GM12878 (cell line): ENCODE results near the gene SARM1. TPM values are rescaled to one million over a fixed set of nuclear protein-coding genes. Genes with fewer than 3 reads are reported as not detected.

ENCODE experiments used
- ATAC-seq: fragments of 200-7000 bp; cut with Tn5 transposase; 3 replicates; pipeline ENCODE4 v1.9.1; 2020; ENCODE audit warnings: mild to moderate bottlenecking, moderate library complexity
- BruUV-seq: library from RNA; stranded (reverse); fragments of 400-500 nt; replicated peaks from 2 replicates; lab custom pipeline; 2021; lab: Mats Ljungman, UMichigan
- CTCF ChIA-PET: fragments of 300-600 bp; sonication (Branson Sonifier 250); formaldehyde crosslinking; extraction: SDS; loops from one replicate; lab custom pipeline; 2021; ENCODE audit warnings: inconsistent platforms; lab: Yijun Ruan, JAX
- POLR2A ChIA-PET: fragments of 350-600 bp; formaldehyde crosslinking; extraction: SDS; loops from one replicate; lab custom pipeline; 2021; ENCODE audit warnings: inconsistent platforms; lab: Charles Lee
- RAD21 ChIA-PET: fragments of 300-600 bp; sonication (Branson Sonifier 250); formaldehyde crosslinking; loops from one replicate; lab custom pipeline; 2023; ENCODE audit warnings: antibody characterized with exemption; ENCODE audit not compliant: unreplicated experiment; lab: Charles Lee
- SMC1A ChIA-PET: fragments of 300-600 bp; sonication (Branson Sonifier 250); formaldehyde crosslinking; loops from one replicate; lab custom pipeline; 2023; ENCODE audit not compliant: unreplicated experiment, uncharacterized antibody; lab: Charles Lee
- DNase-seq: peaks from one replicate; pipeline ENCODE4 v3.0.0-alpha.2; 2011; ENCODE audit warnings: low read depth, low spot score
- FAIRE-seq: peaks from 3 replicates; lab custom pipeline; 2011; peaks lifted over from hg19 to GRCh38; lab: Jason Lieb, UNC
- H2AFZ ChIP-seq: 2 replicates; pipeline ENCODE4 v1.6.0; 2011; ENCODE audit warnings: low read depth, low read length, control low read depth; ENCODE audit not compliant: control insufficient read depth
- H3K27ac ChIP-seq: 2 replicates; pipeline ENCODE4 v1.5.1; 2011; ENCODE audit warnings: control low read depth; ENCODE audit not compliant: control insufficient read depth, insufficient read depth
- H3K27me3 ChIP-seq, 2 experiments: replicated peaks in 1 of 2; 2 replicates each; pipeline versions ENCODE4 v1.6.0 to v1.6.1; 2011; ENCODE audit warnings: low read length in 1 of 2; ENCODE audit not compliant: control insufficient read depth in 2 of 2, insufficient read depth in 2 of 2
- H3K36me3 ChIP-seq, 2 experiments: 2 replicates each; pipeline ENCODE4 v1.5.1; 2011; ENCODE audit warnings: low read length in 1 of 2; ENCODE audit not compliant: control insufficient read depth in 2 of 2, insufficient read depth in 2 of 2
- H3K4me1 ChIP-seq: 2 replicates; pipeline ENCODE4 v1.6.1; 2011; ENCODE audit warnings: mild to moderate bottlenecking, low read length, moderate library complexity, mixed read lengths; ENCODE audit not compliant: control insufficient read depth, insufficient read depth
- H3K4me2 ChIP-seq: 2 replicates; pipeline ENCODE4 v1.6.0; 2011; ENCODE audit warnings: control low read depth; ENCODE audit not compliant: control insufficient read depth, insufficient read depth
- H3K4me3 ChIP-seq: fragments of 200-600 bp; sonication (generic); 2 replicates; pipeline ENCODE4 v1.5.1; 2016
- H3K79me2 ChIP-seq: 2 replicates; pipeline ENCODE4 v1.6.0; 2011; ENCODE audit warnings: low read length; ENCODE audit not compliant: control insufficient read depth, insufficient read depth
- H3K9ac ChIP-seq: 2 replicates; pipeline ENCODE4 v1.8.0; 2011; ENCODE audit warnings: low read length, control low read depth, mixed read lengths; ENCODE audit not compliant: control insufficient read depth, insufficient read depth
- H3K9me3 ChIP-seq: replicated peaks from 3 replicates; pipeline ENCODE4 v1.5.1; 2011; ENCODE audit warnings: mild to moderate bottlenecking, low read length; ENCODE audit not compliant: control insufficient read depth, insufficient read depth
- H4K20me1 ChIP-seq: 2 replicates; pipeline ENCODE4 v1.6.0; 2011; ENCODE audit not compliant: control insufficient read depth, insufficient read depth
- ATF7 ChIP-seq: fragments of 450-650 bp; IDR thresholded peaks from 2 replicates; pipeline ENCODE4 v1.6.1; 2016; ENCODE audit warnings: low read depth, mild to moderate bottlenecking
- CBFB ChIP-seq: IDR thresholded peaks from 2 replicates; pipeline ENCODE4 v1.6.1; 2016; ENCODE audit warnings: antibody characterized with exemption, low read depth
- CBX5 ChIP-seq: sonication (generic); IDR thresholded peaks from 2 replicates; pipeline ENCODE4 v1.6.1; 2016; ENCODE audit warnings: low read depth, moderate library complexity, mild to moderate bottlenecking, inconsistent platforms
- HCFC1 ChIP-seq: fragments of 150-350 bp; IDR thresholded peaks from 2 replicates; pipeline ENCODE4 v1.6.1; 2014; ENCODE audit warnings: low read length
- LARP7 ChIP-seq: fragments of 450-650 bp; IDR thresholded peaks from 2 replicates; pipeline ENCODE4 v1.6.1; 2017; ENCODE audit warnings: mild to moderate bottlenecking
- MEF2B ChIP-seq: fragments of 450-650 bp; IDR thresholded peaks from 2 replicates; pipeline ENCODE4 v1.6.1; 2018; ENCODE audit warnings: mild to moderate bottlenecking, moderate library complexity; ENCODE audit not compliant: partially characterized antibody, poor library complexity, severe bottlenecking
- POLR2A ChIP-seq: IDR thresholded peaks from 2 replicates; pipeline ENCODE4 v1.6.1; 2011; ENCODE audit warnings: low read depth, mild to moderate bottlenecking, low read length
- POLR2AphosphoS2 ChIP-seq: IDR thresholded peaks from 2 replicates; pipeline ENCODE4 v1.6.1; 2011; ENCODE audit warnings: low read depth, mild to moderate bottlenecking, low read length, improper control_type of control experiment, moderate library complexity
- RELA ChIP-seq: fragments of 450-650 bp; IDR thresholded peaks from 2 replicates; pipeline ENCODE4 v1.8.0; 2014; ENCODE audit warnings: borderline replicate concordance; ENCODE audit not compliant: partially characterized antibody
- RUNX3 ChIP-seq: IDR thresholded peaks from 2 replicates; pipeline ENCODE4 v1.6.1; 2012; ENCODE audit warnings: low read length, inconsistent platforms
- STAT1 ChIP-seq: fragments of 450-650 bp; conservative IDR thresholded peaks from 2 replicates; pipeline ENCODE4 v1.6.1; 2014; ENCODE audit warnings: antibody characterized with exemption, mild to moderate bottlenecking
- SUZ12 ChIP-seq: fragments of 200-600 bp; sonication (generic); IDR thresholded peaks from one replicate; pipeline ENCODE4 v1.6.1; 2018; ENCODE audit warnings: antibody characterized with exemption, mild to moderate bottlenecking; ENCODE audit not compliant: unreplicated experiment
- WGBS: methylation state at CpG from one replicate; pipeline ENCODE4 v1.1.6; 2016; ENCODE audit warnings: low lambda C conversion rate; ENCODE audit not compliant: insufficient replicate concordance, insufficient coverage; ENCODE audit errors: missing lambda C conversion rate; 5-methylcytosine and 5-hydroxymethylcytosine counted together
- in situ Hi-C: fragments of 300-500 bp; cut with MboI; formaldehyde crosslinking; loops from 9 replicates; pipeline ENCODE4 v1.14.3; 2018; ENCODE audit warnings: mixed read lengths
- intact Hi-C: fragments of 100-400 bp; cut with micrococcal nuclease; formaldehyde crosslinking; loops from one replicate; pipeline ENCODE4 v1.14.2; 2022; ENCODE audit not compliant: unreplicated experiment
- polyA plus RNA-seq, 11 experiments: library from polyadenylated mRNA; depleted of rRNA in 4 of 11; unstranded in 6 of 11; stranded (reverse) in 5 of 11; fragments of >200 nt; fragmentation: Nextera tagmentation in 4 of 11; fragmentation: Illumina TruSeq in 1 of 11; extraction: Ambion mirVana in 4 of 11; extraction: Trizol in 1 of 11; gene quantifications; 1 replicate in 1 of 11; 2 replicates in 10 of 11; pipeline versions ENCODE4 v1.2.1 to v1.2.3, GENCODE V29; 2011 to 2016; ENCODE audit warnings: inconsistent platforms in 2 of 11, missing spikeins in 2 of 11, low read depth in 1 of 11
- total RNA-seq, 4 experiments: library from RNA; depleted of rRNA in 3 of 4; stranded (reverse); fragments of >200 nt in 3 of 4; fragmentation: Illumina TruSeq in 1 of 4; extraction: Trizol in 1 of 4; gene quantifications; 2 replicates each; pipeline versions ENCODE4 v1.2.1 to v1.2.3, GENCODE V29; 2013 to 2021
- TF ChIP-seq, protein P1 (sequence below): fragments of 450-650 bp; IDR thresholded peaks from 2 replicates; pipeline ENCODE4 v1.6.1; 2017; ENCODE audit warnings: antibody characterized with exemption, mild to moderate bottlenecking, moderate library complexity
- TF ChIP-seq, protein P2 (sequence below): IDR thresholded peaks from 2 replicates; pipeline ENCODE4 v1.6.1; 2012; ENCODE audit warnings: low read depth, low read length, improper control_type of control experiment

SARM1 gene
- total and polyA plus RNA-seq, 10 of the 15 experiments (the other 5 are each of a cell fraction or from before 2014, with no cell fraction given): 0.56 to 25.3 (median 11.9) TPM

DNA sequence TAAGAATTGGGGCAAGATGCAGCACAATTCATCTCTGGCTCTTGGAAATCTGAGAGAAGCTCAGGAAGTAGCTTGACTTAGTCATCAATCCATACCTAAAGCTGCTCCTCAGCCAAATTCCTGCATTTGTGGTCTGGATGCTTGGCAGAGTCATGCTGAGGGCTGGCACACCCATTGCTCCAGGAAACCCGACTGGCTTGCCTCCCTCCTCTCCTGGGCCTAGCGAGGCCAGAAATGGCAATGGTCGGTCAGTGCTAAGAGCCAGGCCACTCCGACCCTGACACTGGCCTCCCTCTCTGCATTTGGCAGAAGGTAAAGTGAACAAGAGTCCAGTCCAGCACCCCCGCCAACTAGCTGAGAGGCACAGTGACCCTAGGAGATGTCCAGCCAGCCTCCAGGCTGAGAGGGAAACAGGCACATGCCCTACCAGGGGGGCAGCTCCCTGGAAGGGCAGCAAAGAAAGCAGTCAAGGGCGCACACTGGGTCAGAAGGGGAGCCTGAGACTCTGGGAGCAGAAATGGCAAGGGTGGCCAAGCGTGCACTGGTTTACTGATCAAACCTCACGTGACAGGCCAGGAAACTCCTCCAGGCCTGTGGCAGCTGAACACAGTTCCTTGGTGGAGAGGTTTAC lies 24.1 kb upstream of the SARM1 start:
- Histone ChIP-seq H4K20me1 (no peaks in the 10 kb centered on the region), H3K4me1 (no peaks in the 10 kb centered on the region), H2AFZ (no peak overlapping the region), H3K36me3 (peaks cover 18 to 26% of the 10 kb centered on the region in 2 experiments), H3K27me3 (no peaks in the 10 kb centered on the region), H3K9ac (no peak overlapping the region), H3K27ac (no peak overlapping the region), H3K4me2 (no peak overlapping the region), H3K9me3 (no peaks in the 10 kb centered on the region), H3K4me3 (no peak overlapping the region)
- ChIA-PET CTCF (interaction anchor here (0.7 to 1.2 kb wide), 2 partner anchors 12 to 198 kb away, joined by 3 to 7 read pairs; partner anchors contain the start of genes IFT20 and TNFAIP1), SMC1A (interaction anchor here (1.4 kb wide), 1 partner anchor 12 kb away, joined by 3 read pairs; the partner anchor contains the start of genes IFT20 and TNFAIP1), POLR2A (no interaction called here), RAD21 (no interaction called here)
- in situ Hi-C loops: no loop called here
- DNase-seq (no peak), ATAC-seq (no peak), FAIRE-seq (no peak)
- intact Hi-C loops: no loop called here
- 90% methylated on average over 8 of the region's 8 CpGs for WGBS
- BruUV-seq: TSS peak; percentile 42
- TF ChIP-seq POLR2A (peak; percentile 57), RELA (no peak), CBFB (no peak)
- TF ChIP-seq, all 136 proteins: peak for 1
- no peaks in the 10 kb centered on the region for H3K79me2 ChIP-seq

DNA sequence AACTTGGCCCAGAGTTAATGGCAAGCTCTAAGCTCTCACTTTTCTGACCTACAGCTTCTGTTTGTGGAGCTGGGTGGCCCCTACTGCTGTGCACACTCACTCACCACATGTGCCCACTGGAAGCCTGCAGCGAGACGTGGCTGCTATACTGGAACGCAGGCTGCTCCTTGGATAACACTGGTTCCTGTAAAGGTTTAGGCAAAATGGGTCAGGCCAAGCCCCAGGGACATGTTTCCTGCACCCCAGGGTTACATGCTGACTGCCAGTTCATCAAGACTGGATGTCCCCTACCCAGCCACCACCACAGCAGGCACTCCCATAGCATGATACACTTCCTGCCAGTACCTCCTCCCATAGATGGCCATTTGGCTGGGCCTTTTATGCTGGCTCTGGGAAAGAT lies 22.5 kb upstream of the SARM1 start:
- ChIA-PET CTCF (interaction anchor here (1.2 kb wide), 1 partner anchor 13 kb away, joined by 7 read pairs; the partner anchor contains the start of genes IFT20 and TNFAIP1), SMC1A (no interaction called here), RAD21 (interaction anchor here (1.5 kb wide), 1 partner anchor 13 kb away, joined by 4 read pairs; the partner anchor contains the start of genes IFT20 and TNFAIP1), POLR2A (interaction anchor here (1.0 kb wide), 1 partner anchor 14 kb away, joined by 3 read pairs; the partner anchor contains the start of genes IFT20 and TNFAIP1)
- no peaks in the 10 kb centered on the region for H3K4me1 ChIP-seq
- H3K36me3 ChIP-seq: peaks cover 21 to 24% of the 10 kb centered on the region in 2 experiments
- no peak overlapping the region for H2AFZ ChIP-seq
- H4K20me1 ChIP-seq: no peaks in the 10 kb centered on the region
- no peak for DNase-seq
- no peak for FAIRE-seq
- BruUV-seq: no TSS peak
- no peak for ATAC-seq
- 78% methylated on average over 3 of the region's 3 CpGs for WGBS
- no peak overlapping the region for H3K4me2 ChIP-seq
- intact Hi-C loops (no loop called here), in situ Hi-C loops (no loop called here)
- H3K79me2 ChIP-seq: no peaks in the 10 kb centered on the region
- no peak overlapping the region for H3K27ac ChIP-seq
- H3K4me3 ChIP-seq: no peak overlapping the region
- no peaks in the 10 kb centered on the region for H3K27me3 ChIP-seq
- H3K9ac ChIP-seq: no peak overlapping the region
- H3K9me3 ChIP-seq: no peaks in the 10 kb centered on the region
- TF ChIP-seq SUZ12 (no peak), STAT1 (no peak), MEF2B (no peak), LARP7 (no peak), ATF7 (no peak), CBX5 (no peak), HCFC1 (no peak), RUNX3 (no peak), POLR2AphosphoS2 (no peak)
- TF ChIP-seq, protein P1, sequence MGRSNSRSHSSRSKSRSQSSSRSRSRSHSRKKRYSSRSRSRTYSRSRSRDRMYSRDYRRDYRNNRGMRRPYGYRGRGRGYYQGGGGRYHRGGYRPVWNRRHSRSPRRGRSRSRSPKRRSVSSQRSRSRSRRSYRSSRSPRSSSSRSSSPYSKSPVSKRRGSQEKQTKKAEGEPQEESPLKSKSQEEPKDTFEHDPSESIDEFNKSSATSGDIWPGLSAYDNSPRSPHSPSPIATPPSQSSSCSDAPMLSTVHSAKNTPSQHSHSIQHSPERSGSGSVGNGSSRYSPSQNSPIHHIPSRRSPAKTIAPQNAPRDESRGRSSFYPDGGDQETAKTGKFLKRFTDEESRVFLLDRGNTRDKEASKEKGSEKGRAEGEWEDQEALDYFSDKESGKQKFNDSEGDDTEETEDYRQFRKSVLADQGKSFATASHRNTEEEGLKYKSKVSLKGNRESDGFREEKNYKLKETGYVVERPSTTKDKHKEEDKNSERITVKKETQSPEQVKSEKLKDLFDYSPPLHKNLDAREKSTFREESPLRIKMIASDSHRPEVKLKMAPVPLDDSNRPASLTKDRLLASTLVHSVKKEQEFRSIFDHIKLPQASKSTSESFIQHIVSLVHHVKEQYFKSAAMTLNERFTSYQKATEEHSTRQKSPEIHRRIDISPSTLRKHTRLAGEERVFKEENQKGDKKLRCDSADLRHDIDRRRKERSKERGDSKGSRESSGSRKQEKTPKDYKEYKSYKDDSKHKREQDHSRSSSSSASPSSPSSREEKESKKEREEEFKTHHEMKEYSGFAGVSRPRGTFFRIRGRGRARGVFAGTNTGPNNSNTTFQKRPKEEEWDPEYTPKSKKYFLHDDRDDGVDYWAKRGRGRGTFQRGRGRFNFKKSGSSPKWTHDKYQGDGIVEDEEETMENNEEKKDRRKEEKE: no peak
- TF ChIP-seq, protein P2, sequence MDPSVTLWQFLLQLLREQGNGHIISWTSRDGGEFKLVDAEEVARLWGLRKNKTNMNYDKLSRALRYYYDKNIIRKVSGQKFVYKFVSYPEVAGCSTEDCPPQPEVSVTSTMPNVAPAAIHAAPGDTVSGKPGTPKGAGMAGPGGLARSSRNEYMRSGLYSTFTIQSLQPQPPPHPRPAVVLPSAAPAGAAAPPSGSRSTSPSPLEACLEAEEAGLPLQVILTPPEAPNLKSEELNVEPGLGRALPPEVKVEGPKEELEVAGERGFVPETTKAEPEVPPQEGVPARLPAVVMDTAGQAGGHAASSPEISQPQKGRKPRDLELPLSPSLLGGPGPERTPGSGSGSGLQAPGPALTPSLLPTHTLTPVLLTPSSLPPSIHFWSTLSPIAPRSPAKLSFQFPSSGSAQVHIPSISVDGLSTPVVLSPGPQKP: no peak
